HuH-7.5 (cell line): Measurements from ENCODE around the gene CDHR5.

ENCODE experiments used
- DNase-seq: peaks from one replicate; pipeline ENCODE4 v3.0.0; 2011; ENCODE audit warnings: low spot score

Gene CDHR5

DNA sequence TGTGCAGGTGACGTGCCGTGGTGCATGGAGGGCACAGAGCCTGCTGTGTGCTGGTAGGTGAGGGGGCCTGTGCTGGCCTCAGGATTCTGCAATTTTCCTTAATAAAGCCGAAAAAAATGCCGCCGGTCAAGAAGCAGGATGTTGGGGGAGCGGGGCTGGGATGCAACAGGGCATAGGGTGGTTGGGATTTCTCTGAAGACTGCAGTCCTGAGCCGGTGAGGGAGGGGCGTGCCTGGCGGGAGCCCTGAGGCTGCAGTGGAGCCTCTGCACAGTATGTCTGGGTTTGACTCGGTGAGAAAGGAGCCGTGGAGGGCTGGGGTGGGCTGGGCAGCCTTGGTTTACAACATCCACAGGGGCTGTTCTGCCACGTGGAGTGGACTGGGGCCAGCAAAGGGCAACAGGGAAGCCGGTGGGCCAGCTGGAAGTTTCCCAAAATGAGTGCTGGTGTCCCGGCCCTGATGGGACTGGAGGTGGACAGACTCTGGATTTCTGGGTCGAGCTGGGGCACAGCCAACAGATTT, 1.3 kb downstream of the CDHR5 start:
- no peak for DNase-seq

DNA sequence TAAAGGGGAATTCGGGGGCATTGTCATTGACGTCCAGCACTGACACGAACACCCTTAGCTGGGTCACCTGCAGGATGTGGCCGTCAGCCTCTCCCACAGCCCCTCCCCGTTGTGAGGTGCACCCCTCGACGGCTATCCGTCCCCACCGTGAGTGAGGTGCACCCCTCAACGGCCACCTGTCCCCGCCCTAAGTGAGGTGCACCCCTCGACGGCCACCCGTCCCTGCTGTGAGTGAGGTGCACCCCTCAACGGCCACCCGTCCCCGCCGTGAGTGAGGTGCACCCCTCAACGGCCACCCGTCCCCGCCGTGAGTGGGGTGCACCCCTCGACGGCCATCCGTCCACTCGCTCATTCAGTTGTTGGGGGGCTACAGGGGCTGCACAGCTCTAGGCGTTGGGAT, 2.9 kb downstream of the CDHR5 start:
- DNase-seq, result no peak

DNA sequence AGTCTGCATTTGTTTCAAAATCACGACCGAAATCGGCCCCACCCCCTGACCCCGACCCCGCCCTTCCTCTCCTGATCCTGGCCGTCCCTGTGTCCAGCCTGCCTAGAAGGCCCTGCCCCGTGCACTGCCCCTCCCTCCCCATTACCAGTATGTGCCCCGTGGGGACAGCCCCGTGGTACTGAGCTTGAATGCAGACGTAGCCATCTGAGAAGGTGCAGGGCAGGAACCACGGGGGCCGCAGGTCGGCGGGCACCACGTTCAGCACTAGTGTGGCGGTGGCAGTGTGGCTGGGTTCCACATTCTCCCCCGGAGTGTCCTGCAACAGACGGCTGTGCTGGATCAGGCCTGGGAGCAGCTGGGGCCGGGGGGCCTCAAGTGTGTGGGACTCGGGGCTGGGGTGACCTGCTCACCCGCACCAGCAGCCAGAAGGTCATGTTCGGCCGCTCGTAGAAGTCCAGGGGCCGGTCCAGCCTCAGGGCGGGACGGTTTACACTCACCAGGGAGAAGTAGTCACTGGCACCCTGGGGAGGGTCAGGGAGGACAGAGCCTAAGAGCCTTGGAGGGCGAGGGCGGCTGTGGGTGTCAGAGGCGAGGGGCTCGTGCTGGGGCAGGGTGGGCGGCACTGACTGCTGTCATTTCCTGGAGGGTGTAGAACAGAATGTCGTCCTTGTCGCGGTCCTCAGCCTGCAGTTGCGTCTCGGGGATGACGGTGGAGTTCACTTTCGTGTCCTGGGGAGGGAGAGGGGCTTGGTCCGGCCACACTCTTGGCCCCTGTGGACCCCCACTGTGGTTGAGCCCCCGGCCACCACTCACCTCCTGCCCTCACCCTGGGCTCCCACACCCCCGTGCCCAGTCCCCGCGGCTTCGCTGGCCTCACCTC, 3.6 kb downstream of the CDHR5 start:
- no peak for DNase-seq

DNA sequence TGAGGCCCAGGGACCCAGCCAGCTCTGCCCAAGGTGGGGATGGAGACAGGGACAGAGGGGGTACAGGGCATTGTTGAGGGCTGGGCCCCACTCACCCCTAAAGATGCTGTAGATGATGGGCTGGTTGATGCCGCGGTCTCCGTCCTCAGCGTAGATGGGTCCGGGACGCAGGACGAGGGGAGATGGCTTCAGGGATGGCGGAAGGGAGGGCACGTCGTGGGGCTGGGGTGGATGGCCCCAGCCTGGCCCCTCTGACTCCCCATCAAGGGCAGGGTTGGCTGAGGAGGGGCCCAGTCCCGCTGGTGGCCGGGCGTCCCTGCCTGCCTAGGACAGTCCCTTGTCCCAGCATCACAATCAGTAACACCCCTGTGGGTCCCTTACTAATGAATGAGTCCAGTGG, 4.6 kb downstream of the CDHR5 start:
- no peak for DNase-seq

DNA sequence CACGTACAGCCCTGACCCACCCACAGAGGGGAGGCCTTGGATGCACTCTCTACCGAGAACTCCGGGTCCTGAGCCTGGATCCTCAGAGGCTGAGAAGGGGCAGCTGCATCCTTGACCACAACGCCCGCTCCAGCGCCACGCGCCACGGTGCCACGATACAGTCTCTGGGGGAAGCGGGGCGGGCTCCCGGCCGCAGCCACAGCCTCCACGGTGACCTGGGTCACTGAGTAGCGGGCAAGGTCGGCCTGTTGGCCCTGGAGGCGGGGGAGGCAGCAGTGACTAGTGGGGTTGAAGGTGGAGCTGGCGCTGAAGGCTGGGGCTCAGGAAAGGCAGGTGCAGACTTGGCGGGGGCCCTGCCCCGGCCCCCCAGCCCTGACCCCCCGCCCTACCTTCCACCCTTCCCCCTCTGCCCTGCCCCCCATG, 5.1 kb downstream of the CDHR5 start:
- no peak for DNase-seq

DNA sequence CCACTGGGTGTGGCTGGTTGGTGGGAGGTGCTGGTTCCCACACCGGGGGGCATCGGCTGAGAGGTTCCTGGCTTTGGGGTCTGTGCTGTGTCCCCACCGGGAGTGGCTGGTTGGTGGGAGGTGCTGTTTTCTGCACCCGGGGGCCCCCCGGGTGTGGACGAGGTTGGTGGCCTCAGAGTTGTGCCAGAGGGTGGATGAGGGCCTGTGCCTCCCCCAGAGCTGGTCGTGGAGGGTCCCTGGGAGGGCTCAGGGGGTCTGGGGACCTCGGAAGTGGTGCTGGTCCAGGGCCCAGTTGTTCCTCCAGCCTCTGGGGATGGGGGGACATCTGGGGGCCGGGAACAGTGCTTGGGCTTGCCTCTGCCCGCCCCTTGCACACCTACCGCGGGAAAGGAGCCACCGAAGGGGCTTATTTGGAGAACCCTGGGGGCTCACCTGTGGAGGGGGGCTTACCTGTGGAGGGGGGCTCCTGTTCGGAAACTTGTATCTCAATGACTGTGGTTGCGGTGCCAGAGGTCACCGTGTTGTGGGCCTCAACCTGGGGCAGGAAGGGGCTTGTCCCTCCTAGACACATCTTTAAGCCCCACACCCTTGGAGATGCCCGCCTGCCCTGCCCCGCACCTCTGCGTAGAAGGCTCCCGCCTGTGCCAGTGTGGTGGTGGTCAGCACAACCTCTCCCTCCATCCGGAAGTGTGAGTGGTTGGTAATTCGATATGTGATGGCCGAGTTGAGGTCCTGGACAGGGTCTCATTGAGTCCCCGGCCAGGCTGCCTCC, 5.7 kb downstream of the CDHR5 start:
- no peak for DNase-seq

DNA sequence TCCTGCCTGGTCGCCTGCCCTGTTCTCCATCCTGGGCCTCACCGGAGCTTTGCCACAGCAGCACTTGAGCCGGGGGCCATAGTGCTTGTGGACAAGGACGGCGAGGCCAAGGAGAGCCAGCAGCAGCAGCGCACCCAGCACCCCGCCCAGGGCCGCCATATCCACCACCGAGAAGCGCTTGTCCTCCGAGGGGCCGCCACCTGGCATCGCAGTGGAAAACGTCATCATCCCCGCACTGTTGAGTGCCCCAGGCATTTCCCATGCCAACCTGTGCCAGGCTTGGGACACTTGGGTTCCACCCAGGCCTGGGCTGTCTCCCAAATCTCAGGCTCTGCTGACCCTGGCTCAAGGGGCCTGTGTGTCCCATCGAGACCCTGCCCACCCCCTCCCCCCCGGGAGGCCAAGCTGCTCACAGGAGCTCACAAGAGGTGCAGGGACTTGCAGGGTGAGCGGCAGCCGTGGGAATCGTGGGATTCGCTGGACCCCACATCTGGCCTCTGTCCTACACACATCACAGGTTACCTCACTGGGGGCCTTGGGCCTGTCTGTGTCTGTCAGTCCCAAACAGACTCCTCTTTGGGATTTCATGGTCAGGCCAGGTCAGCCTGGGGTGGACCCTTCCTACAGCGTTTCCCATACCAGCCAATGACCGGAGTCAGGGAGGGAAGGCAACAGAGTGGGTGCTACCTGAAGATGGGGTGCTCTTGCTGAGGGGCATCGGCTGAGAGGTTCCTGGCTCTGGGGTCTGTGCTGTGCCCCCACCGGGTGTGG, 6.7 kb downstream of the CDHR5 start:
- no peak for DNase-seq

DNA sequence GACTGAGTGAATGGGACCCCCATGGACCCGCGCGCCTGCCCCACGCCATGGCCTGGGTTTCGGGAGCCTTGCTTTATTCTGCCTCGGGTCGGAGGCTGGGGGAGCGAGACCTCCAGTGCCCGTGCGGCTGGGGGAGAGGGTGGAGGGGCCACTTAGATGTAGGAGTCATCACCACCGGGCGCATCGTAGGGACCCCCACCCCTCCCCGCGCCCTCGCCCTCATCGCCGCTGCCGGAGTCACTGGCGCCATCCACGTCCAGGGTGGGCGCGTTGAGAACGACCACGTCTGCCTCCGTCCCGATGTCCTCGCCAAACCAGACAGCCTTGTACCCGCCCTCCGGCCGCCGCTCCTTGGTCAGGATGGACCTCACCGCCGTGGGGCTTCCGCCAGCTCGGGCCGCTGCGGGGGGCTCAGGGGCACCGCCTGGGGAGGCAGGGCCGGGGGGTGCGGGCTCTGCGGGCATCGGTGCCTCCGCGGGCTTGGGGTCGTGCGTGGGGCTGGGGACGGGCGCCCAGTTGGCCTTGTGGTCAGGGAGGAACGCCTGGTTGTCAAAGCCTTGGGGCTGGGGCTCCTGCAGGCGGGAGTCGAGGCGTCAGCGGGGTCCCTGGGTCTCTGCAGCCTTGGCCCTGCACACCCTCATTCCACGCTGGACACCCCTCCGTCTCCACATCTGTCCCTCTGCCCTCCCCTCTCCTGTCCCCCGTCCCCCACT, 7.4 kb downstream of the CDHR5 start:
- DNase-seq, result no peak

DNA sequence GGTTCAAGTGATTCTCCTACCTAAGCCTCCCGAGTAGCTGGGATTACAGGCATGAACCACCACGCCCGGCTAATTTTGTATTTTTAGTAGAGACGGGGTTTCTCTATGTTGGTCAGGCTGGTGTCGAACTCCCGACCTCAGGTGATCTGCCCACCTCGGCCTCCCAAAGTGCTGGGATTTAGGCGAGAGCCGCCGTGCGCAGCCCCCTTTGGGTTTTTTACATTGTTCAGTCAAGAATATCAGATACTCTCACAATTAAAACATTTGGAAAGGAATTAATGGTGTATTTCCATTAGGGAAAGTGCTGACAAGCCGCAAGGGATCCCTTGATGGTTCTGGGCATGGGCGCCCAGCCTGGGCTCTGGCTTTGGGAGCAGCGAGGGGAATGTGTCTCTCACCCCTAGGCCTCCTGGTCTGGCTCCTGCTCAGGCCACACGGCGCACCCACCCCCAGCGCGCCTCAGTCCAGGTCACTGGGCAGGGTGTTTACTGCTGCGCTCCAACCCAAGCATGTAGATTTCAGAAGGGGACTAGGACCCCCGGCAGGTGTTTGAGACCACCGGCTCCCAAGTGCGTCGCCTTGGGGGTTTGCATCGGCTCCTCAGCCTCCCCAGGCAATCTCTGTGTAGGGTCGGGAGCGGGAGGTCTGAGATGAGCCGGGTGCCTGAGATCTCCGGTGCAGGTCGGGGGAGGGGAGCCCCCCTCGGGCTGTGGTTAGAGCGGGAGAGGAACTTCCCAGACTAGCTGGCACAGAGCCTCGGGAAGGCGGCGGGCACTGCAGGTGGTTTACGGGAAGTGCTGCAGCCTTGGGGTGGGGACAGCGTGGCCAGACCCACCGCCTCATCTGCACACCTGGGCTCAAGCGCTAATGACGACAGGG, 8.2 kb downstream of the CDHR5 start:
- no peak for DNase-seq

DNA sequence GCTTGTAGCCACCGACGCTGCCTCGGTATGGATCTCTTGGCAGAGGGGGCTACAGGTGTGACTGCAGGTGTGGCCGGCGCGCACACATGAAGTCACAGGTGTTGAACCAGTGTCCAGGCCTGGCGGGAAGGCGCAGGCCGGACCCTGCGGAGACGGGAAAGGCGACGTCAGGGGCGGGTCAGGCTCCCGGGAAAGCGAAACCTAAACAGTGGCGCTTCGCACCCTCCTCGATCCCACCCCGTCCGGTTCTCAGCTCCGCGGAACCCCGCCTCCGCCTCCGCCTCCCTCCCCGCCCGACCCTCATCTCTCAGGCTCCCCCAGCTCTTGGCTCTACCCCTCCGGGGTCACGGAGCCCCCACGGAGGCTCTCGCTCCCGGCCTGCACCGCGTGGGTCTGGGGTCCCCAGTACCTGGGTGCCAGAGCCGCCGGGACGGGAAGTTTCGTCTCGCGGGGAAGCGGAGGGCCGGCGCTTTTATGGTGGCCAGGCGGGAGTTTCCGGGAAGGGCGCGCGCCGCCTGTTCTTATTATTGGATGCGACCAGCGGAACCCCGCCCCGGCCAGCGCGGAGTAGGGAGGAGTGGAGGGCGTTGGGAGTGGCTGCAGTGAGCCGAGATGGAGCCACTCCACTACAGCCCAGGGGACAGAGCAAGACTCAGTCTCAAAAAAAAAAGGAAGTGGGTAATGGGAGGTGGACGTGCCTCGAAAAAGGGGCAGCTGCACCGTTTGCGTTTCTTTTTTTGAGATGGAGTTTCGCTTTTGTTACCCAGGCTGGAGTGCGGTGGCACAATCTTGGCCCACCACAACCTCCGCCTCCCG, 9.0 kb downstream of the CDHR5 start, which contains the start of gene IRF7:
IRF7 (minus strand) TSS at position 447 of the 816 bp plus-strand sequence. CDS start 586 bp downstream, outside the sequence.
- no peak for DNase-seq

DNA sequence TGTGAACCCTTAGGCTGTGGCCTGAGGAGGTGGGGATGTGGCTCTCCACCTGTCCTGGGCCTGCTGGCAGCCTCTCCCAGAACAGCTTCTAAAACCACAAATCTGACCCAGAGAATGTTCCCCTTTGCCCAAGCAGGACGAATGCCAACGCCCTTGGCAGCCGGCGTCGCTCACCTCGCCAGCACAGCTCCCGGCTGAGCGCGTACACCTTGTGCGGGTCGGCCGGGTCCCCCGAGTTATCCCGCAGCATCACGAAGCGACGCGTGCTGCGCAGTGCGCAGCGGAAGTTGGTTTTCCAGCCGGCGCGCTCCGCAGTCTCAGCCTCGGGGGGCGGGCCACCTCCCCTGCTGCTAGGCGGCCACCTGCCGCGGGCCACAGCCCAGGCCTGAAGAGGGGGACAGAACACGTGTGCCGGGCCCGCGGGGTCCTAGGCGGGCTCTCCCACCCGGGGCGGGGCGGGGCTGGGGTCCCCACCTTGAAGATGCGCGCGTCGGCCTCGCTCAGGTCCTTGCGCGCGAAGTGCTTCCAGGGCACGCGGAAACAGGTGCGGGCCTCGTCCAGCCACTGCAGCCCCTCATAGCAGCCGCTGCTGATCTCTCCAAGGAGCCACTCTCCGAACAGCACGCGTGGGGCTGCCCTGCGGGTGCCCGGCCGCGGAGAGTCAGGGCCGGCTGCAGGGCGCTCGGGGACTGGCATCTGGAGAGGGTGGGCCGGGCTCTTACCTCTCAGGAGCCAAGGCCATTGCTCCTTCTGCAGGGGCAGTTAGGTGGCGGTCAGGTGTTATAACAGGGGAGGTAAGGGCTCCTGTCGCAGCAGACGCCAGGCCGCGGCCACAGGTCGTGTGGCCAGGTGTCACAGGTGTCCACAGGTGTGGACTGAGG, 9.9 kb downstream of the CDHR5 start:
- no peak for DNase-seq

DNA sequence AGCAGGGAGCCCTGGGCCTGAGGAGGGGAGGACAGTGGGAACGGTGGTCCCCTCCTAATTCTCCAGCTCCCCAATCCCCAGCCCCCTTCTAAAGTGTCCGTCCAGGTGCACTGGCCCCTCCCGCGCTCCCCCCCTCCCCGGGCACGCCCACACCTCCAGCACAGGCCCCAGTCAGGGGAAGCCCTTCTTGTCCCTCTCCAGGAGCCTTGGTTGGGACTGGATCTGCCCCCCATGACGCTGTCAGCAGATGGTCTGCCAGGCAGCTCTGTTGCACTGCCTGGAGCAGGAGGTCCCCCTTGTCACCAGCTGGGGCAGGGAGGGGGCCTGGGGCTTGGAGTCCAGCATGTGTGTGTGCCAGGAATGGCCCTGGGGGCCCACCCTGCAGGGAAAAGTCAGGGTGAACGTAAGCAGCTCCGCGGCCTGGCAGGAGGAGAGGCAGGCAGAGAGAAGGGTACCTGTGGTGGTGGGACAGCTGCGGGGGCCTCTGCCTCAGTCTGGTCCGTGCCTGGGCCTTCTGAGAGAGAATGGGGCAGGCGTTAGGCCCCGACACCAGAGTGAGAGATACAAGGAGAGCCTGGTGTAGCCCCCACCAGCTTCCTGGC, 10.6 kb downstream of the CDHR5 start:
- DNase-seq, result no peak

DNA sequence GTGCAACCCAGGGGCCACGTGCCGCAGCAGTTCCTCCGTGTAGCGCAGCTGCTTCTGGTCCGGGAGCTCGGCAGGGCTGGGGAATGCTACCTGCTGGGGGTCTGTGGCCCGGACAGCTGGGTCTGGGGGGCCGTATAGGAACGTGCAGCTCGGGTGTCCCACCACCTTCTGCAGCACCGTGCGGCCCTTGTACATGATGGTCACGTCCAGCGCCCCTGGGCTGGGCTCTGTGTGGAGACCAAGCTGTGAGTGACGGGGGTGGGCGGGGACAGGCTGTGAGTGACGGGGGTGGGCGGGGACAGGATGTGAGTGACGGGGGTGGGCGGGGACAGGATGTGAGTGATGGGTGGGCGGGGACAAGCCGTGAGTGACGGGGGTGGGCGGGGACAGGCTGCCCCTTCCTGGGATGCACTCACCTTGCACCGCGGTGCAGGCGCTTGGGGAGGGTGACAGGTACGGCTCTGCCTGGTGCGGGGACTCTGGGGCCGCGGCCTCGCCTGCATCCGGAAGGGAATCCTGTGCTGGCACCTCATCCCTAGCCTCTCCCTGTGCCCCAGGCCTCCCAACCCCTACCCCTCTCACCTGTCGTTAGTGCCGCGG, 11.3 kb downstream of the CDHR5 start:
- DNase-seq, result peak; percentile 55

DNA sequence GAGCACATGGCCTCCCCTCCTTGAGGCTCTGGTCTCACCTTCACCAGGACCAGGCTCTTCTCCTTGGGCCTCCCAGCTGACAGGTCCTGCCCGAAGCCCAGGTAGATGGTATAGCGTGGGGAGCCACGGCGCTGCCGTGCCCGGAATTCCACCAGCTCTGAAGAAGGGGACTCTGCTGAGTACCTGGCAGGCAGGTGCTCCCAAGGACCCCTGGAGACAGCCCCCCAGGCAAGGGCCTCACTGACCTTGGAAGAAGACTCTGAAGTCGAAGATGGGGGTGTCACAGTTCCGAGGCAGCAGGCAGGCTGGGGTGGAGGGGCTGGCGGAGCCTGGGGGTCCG, 11.8 kb downstream of the CDHR5 start:
- no peak for DNase-seq

DNA sequence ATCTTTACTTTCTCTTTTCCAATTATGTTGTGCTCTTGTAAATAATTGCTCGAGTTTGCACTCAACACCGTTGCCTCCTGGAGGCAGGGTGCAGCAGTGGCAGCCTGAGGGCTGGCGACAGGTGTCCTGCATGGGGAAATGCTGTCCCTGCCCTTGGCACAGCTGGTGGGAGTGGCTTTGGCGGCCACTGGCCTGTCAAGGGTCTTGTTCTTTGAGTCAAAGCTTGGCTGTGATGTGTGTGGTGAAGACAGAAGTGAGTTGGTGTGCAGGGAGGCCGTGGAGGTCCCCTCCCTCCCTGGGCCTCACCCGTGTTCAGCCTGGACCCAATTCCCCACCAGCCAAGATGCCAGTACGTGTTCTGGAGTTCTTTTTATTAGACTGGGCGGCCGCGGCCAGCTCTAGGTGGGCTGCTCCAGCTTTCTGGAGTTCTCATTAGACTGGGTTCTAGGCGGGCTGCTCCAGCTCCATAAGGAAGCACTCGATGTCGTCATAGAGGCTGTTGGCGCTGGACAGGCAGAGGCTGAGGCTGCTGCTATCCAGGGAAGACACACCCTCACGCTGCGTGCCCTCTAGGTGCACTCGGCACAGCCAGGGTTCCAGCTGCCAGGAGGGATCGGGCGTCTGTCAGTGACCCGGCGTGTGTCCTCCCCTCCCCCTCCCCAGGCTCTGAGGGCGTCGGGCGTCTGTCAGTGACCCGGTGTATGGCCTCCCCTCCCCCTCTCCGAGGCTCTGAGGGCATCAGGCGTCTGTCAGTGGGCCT, 12.4 kb downstream of the CDHR5 start:
- no peak for DNase-seq

DNA sequence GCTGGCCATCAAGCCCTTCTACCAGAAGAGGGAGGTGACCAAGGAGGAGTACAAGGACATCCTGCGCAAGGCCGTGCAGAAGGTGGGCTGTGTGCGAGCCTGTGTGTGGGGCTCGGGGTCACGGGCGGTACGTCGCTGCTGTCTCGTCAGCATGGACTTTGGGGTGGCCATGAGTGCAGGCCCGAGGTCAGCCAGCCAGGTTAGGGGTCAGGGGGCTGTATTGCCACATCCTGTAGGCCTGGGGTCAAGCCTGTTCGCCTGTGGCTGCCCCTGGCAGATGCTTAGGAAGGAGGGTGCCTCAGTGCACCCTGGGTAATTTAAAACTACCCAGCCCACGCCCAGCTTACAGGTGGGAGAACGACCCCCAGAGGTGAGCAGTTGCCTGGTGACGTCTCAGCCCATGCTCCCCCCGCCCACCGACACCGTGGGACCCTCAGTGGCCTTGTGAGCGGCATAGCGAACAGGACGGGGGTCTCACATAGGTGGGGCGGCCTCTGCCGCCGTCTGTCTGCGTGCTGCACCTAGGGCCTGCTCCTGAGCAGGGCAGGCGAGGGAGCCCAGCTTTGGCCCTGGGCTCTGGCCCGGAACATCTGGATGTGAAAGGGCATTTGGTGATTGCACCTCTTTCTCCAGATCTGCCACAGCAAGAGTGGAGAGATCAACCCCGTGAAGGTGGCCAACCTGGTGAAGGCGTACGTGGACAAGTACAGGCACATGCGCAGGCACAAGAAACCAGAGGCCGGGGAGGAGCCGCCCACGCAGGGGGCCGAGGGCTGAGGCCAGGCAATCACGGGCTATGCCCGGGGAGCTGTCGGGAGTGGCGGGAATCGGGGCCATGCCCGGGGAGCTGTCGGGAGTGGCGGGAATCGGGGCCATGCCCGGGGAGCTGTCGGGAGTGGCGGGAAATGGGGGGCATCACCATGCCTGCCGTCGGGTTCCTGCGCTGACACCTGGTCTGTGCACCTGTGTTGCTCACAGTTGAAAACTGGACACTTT, 13.5 kb downstream of the CDHR5 start:
- no peak for DNase-seq
